A673 (cell line): Measurements from ENCODE around the gene SLC38A2.

Source experiments
- EZH2 ChIP-seq: fragments of 200-600 bp; sonication (generic); IDR thresholded peaks from 2 replicates; pipeline ENCODE4 v1.6.1; 2017; ENCODE audit warnings: borderline replicate concordance, low read depth, mild to moderate bottlenecking, mixed read lengths, antibody characterized with exemption, low read length; ENCODE audit not compliant: poor library complexity, severe bottlenecking
- TF ChIP-seq, protein P1 (sequence below): fragments of 300-800, 200-600 bp; sonication (generic); conservative IDR thresholded peaks from 2 replicates; pipeline ENCODE4 v1.5.1; 2017; ENCODE audit warnings: low read depth, mild to moderate bottlenecking, antibody characterized with exemption, low read length, moderate library complexity, mixed read lengths

DNA sequence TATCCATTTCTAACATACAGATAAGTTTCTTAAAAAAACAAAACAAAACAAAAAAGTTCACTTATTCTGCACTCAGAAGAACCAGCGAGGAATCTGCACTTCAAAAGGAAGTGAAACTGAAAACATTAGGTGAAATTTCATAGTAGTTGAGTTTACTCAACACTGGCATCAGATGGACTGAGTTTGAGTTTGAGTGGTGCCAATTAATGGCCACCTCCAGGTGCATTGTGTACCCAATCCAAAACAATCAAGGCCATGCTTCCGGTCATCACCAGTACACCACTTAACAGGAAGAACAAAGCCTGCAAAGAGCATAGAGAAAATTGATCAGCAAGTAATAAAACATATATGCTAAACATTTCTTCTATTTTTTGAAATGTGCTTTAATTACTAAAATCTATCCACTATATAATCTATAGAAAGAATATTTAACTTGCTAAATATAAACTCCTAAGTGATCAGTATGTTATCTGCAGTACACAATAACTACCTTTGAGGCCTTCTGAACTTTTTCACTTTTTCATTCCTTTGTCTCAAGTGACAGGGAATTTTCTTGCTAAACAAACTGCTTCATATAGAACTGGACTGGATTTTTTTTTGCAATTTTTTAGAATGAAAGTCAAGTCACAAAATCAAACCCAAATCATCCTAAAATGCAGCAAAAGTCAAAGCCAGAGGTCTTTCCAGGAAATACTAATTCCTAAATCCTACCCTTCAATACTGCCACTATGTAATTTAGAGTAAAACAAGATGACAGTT lies 11.5 kb downstream of the SLC38A2 start:
- no peak for TF ChIP-seq EZH2
- TF ChIP-seq, protein P1, sequence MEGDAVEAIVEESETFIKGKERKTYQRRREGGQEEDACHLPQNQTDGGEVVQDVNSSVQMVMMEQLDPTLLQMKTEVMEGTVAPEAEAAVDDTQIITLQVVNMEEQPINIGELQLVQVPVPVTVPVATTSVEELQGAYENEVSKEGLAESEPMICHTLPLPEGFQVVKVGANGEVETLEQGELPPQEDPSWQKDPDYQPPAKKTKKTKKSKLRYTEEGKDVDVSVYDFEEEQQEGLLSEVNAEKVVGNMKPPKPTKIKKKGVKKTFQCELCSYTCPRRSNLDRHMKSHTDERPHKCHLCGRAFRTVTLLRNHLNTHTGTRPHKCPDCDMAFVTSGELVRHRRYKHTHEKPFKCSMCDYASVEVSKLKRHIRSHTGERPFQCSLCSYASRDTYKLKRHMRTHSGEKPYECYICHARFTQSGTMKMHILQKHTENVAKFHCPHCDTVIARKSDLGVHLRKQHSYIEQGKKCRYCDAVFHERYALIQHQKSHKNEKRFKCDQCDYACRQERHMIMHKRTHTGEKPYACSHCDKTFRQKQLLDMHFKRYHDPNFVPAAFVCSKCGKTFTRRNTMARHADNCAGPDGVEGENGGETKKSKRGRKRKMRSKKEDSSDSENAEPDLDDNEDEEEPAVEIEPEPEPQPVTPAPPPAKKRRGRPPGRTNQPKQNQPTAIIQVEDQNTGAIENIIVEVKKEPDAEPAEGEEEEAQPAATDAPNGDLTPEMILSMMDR: no peak
